GM06990 (cell line): Measurements from ENCODE around the gene AMELX.

Source experiments
- DNase-seq: peaks from one replicate; pipeline ENCODE4 v3.0.0-alpha.2; 2011; ENCODE audit not compliant: insufficient read length; ENCODE audit errors: extremely low read depth
- H3K27me3 ChIP-seq: replicated peaks from 2 replicates; pipeline ENCODE4 v1.6.0; 2011; ENCODE audit warnings: low read length; ENCODE audit not compliant: control insufficient read depth, insufficient read depth
- H3K36me3 ChIP-seq: 2 replicates; pipeline ENCODE4 v1.5.1; 2011; ENCODE audit warnings: low read length; ENCODE audit not compliant: control insufficient read depth, insufficient read depth
- H3K4me3 ChIP-seq: replicated peaks from 2 replicates; pipeline ENCODE4 v1.5.1; 2011; ENCODE audit warnings: low read depth, mild to moderate bottlenecking, control low read depth, low read length
- TF ChIP-seq, protein P1 (sequence below): IDR thresholded peaks from 2 replicates; pipeline ENCODE4 v1.5.1; 2011; ENCODE audit warnings: low read length, control low read depth, mild to moderate bottlenecking, inconsistent platforms; ENCODE audit not compliant: insufficient read depth, poor library complexity, severe bottlenecking

Gene AMELX

DNA sequence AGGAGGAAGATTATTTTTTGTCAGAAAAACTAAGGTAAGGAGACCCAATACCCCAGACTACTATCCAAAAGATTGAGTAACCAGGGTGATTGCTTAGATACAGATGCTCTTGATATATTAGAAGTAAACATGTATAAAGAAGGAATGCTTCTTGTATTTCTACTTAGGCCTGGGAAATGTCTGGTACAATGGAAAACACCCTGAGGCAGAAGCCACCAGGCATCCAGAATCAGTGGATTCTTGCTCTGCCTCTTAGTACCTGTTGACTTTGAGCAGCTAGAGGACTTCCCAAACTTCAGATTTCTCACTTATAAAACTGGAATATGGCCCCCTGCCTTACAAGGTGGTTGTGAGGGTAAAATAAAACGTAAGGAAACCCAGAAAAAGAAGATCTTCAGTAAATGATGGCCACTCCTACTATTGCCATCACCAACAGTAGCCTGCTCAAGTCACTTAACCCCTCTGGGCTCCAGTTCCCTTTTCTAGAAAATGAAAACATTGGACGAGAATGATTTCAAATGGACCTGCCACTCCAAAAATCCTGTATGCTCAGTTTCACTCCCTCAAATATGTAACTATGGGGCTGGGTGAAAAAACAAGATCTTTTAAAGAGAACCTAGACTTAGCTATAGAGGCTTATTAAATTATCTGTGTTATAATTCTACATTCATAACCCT, 56.6 kb downstream of the AMELX start:
- no peak for DNase-seq
- Histone ChIP-seq H3K27me3 (no peaks in the 10 kb centered on the region), H3K36me3 (no peaks in the 10 kb centered on the region), H3K4me3 (no peak overlapping the region)
- TF ChIP-seq, protein P1, sequence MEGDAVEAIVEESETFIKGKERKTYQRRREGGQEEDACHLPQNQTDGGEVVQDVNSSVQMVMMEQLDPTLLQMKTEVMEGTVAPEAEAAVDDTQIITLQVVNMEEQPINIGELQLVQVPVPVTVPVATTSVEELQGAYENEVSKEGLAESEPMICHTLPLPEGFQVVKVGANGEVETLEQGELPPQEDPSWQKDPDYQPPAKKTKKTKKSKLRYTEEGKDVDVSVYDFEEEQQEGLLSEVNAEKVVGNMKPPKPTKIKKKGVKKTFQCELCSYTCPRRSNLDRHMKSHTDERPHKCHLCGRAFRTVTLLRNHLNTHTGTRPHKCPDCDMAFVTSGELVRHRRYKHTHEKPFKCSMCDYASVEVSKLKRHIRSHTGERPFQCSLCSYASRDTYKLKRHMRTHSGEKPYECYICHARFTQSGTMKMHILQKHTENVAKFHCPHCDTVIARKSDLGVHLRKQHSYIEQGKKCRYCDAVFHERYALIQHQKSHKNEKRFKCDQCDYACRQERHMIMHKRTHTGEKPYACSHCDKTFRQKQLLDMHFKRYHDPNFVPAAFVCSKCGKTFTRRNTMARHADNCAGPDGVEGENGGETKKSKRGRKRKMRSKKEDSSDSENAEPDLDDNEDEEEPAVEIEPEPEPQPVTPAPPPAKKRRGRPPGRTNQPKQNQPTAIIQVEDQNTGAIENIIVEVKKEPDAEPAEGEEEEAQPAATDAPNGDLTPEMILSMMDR = no peak
